ENCODE results near the gene SORCS2. TPM values are rescaled to one million over a fixed set of nuclear protein-coding genes. Genes with fewer than 3 reads are reported as not detected.

SORCS2 gene
- total and polyA plus RNA-seq, 8 donors, result 4.6 to 9.7 (median 7.2) TPM

- H3K4me1 ChIP-seq, result no peaks in the 10 kb centered on the region
- ATAC-seq (no peak), DNase-seq (no peak)
- H3K27me3 ChIP-seq, result peaks cover 0 to 31% of the 10 kb centered on the region in 2 donors
- TF ChIP-seq CTCF (IDR thresholded peaks at IDR 0.05), result no peak
- no peaks in the 10 kb centered on the region for H3K36me3 ChIP-seq
- no peaks in the 10 kb centered on the region for H3K9me3 ChIP-seq
- H3K4me3 ChIP-seq, result no peak overlapping the region
- H3K27ac ChIP-seq, result no peak overlapping the region
- intact Hi-C loops (cut with DNase I), result no loop called here
Observed at GRCh38 chr4:7510538-7510937, 318.2 kb downstream of the SORCS2 start.

- no peaks in the 10 kb centered on the region for H3K9me3 ChIP-seq
- H3K27ac ChIP-seq, result no peak overlapping the region
- no peak overlapping the region for H3K4me3 ChIP-seq
- H3K4me1 ChIP-seq, result no peaks in the 10 kb centered on the region
- intact Hi-C loops (cut with DNase I), result no loop called here
- TF ChIP-seq CTCF (IDR thresholded peaks at IDR 0.05), result no peak
- ATAC-seq, result no peak
- H3K36me3 ChIP-seq, result no peaks in the 10 kb centered on the region
- peak in 2 of 4 donors; percentile 8 to 17 for DNase-seq
- H3K27me3 ChIP-seq, result peaks cover 0 to 41% of the 10 kb centered on the region in 2 donors
Observed at GRCh38 chr4:7511525-7511924, 319.2 kb downstream of the SORCS2 start.

GRCh38 chr4:7512428-7512827 is 320.1 kb downstream of the SORCS2 start:
- DNase-seq, result no peak
- no peak for TF ChIP-seq CTCF (IDR thresholded peaks at IDR 0.05)
- no peaks in the 10 kb centered on the region for H3K9me3 ChIP-seq
- no peaks in the 10 kb centered on the region for H3K36me3 ChIP-seq
- intact Hi-C loops (cut with DNase I), result no loop called here
- H3K4me1 ChIP-seq, result no peaks in the 10 kb centered on the region
- no peak for ATAC-seq
- peaks cover 0 to 50% of the 10 kb centered on the region in 2 donors for H3K27me3 ChIP-seq
- H3K4me3 ChIP-seq, result no peak overlapping the region
- H3K27ac ChIP-seq, result no peak overlapping the region

- DNase-seq, result no peak
- H3K4me3 ChIP-seq, result no peak overlapping the region
- H3K4me1 ChIP-seq, result no peaks in the 10 kb centered on the region
- intact Hi-C loops (cut with DNase I), result no loop called here
- H3K9me3 ChIP-seq, result no peaks in the 10 kb centered on the region
- no peaks in the 10 kb centered on the region for H3K36me3 ChIP-seq
- no peak for ATAC-seq
- no peak overlapping the region for H3K27ac ChIP-seq
- H3K27me3 ChIP-seq, result peaks cover 0 to 54% of the 10 kb centered on the region in 2 donors
- no peak for TF ChIP-seq CTCF (IDR thresholded peaks at IDR 0.05)
Observed at GRCh38 chr4:7512946-7513345, 320.6 kb downstream of the SORCS2 start.

GRCh38 chr4:7513671-7514070 is 321.3 kb downstream of the SORCS2 start:
- Histone ChIP-seq H3K9me3 (no peaks in the 10 kb centered on the region), H3K36me3 (no peaks in the 10 kb centered on the region), H3K27me3 (peaks cover 0 to 58% of the 10 kb centered on the region in 2 donors), H3K4me3 (no peak overlapping the region), H3K27ac (no peak overlapping the region), H3K4me1 (no peaks in the 10 kb centered on the region)
- DNase-seq (no peak), ATAC-seq (no peak)
- intact Hi-C loops (cut with DNase I), result no loop called here
- TF ChIP-seq CTCF (IDR thresholded peaks at IDR 0.05), result no peak

Data from left lung (tissue), 10 donors.